ENCODE data around the gene VWDE.

The VWDE gene

GRCh38 chr7:12328888-12329770 is 74.5 kb downstream of the VWDE start:
- DNase-seq (ENCODE audit: low read depth in 2 of 3, low spot score in 1 of 3), result no peak

DNA sequence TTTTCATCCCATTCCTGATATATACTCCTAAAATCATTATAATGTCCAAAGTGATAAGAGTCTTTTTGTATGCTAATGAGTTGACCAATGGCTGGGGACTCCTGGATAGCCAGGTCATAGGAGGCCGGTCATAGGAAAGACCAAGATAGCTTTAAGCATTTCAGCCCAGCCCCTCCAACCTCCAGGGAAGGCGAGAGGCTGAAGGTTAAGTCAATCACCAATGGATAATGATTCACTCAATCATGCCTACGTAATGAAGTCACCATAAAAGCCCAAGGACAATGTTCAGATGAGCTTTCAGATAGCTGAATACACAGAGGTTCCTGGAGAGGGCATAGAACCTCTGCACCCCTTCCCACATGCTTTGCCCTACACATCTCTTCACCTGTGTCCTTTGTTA is 75.7 kb downstream of the VWDE start:
- no peak for DNase-seq (ENCODE audit: low read depth in 2 of 3, low spot score in 1 of 3)

GRCh38 chr7:12325646-12326045 is 78.0 kb downstream of the VWDE start:
- DNase-seq (ENCODE audit: low read depth in 2 of 3, low spot score in 1 of 3), result no peak

GRCh38 chr7:12323415-12323814 is 80.2 kb downstream of the VWDE start:
- no peak for DNase-seq (ENCODE audit: low read depth in 2 of 3, low spot score in 1 of 3)

GRCh38 chr7:12322903-12323300 is 80.8 kb downstream of the VWDE start:
- no peak for DNase-seq (ENCODE audit: low read depth in 2 of 3, low spot score in 1 of 3)

DNA sequence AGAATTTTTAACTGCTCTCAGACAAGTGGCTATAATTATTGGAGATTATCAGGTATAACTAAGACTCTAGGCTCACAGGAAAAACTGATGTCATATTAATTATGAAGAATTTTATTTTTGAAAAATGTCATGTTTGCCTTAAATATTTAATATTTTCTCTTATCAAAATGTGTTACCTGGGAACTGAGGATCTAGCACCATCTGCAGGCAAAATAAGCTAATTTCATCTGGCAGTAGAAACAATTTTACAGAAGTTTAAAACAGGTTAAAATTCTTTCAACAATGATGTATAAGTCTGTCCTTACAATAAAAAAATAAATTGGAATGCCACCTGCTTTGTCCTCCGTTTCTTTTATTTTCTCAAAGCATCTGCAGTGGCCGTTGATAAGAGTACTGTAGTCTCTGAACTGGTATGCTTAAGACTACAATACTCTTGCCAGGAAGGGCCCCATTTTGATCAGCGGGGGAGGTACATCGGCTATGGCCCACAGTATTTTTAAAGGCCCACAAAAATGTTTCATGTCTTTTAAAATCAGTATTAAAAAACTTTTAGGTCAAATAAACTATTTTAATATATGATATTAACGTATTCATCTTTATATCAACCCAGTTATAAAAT is 81.3 kb downstream of the VWDE start:
- peak in 1 of 3 donors; percentile 8 for DNase-seq (ENCODE audit: low read depth in 2 of 3, low spot score in 1 of 3)

GRCh38 chr7:12320987-12321647 is 82.5 kb downstream of the VWDE start:
- DNase-seq (ENCODE audit: low read depth in 2 of 3, low spot score in 1 of 3), result no peak

DNA sequence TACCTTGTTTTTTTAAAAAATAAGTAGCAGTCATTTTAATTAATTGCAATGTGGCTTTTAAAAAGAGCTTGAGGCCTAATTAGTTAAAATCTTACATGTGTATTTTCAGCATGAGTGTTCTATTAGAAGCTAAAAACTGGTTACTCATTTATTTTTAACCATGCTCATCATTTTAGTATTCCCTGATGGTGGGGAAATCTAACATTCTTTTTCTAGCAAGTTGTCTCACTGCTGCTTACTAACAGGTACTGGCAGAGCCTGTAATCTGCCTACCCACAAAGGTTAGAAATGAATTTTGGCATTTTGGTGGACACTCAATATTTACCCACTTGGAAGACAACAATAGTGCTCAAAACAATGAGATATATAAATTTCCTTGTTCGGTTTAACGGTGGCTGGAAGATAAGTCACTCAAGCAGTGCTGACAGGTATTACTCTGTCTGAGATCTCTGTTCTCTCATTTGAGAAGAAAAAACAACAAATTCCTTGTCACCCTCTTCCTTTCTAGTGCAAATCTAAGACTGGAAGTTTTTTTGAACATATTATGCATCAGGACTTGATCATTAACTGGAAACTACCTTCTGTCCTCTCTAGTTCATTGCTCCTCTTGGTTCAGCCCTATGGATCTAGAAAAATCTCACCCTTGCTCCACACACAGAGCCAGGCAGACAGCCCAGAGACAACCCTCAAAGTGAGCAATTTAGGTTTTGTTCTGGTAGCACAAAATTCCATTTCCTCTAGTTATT is 83.3 kb downstream of the VWDE start:
- DNase-seq (ENCODE audit: low read depth in 2 of 3, low spot score in 1 of 3), result no peak

GRCh38 chr7:12317675-12318074 is 86.0 kb downstream of the VWDE start:
- no peak for DNase-seq (ENCODE audit: low read depth in 2 of 3, low spot score in 1 of 3)

GRCh38 chr7:12316925-12317324 is 86.7 kb downstream of the VWDE start:
- no peak for DNase-seq (ENCODE audit: low read depth in 2 of 3, low spot score in 1 of 3)

- no peak for DNase-seq (ENCODE audit: low read depth in 2 of 3, low spot score in 1 of 3)
These were observed 88.6 kb downstream of the VWDE start for GRCh38 chr7:12315049-12315448.

GRCh38 chr7:12314199-12314598 is 89.5 kb downstream of the VWDE start:
- DNase-seq (ENCODE audit: low read depth in 2 of 3, low spot score in 1 of 3), result no peak

GRCh38 chr7:12305502-12305901 is 98.2 kb downstream of the VWDE start:
- DNase-seq (ENCODE audit: low read depth in 2 of 3, low spot score in 1 of 3), result no peak

DNA sequence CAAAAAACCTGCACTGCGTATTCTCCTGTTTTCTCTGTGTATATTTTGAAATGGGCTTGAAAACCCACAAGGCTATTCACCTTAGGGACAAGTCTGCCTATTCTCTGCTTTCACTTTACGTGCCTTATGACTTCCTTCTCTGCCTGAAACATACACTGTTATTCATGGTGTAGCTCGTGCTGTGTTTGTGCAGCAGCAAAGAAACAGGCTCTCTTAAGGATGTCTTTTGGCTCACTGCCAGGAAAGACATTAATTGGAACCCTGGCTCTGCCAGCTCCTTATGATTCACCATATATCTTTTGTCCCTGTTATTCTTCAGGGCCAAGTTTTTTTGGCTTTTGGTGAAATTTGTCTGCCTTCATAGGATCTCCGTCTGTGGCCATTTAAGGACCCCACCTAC is 100.2 kb downstream of the VWDE start:
- DNase-seq (ENCODE audit: low read depth in 2 of 3, low spot score in 1 of 3), result no peak

- DNase-seq (ENCODE audit: low read depth in 2 of 3, low spot score in 1 of 3), result no peak
These were observed 100.6 kb downstream of the VWDE start for GRCh38 chr7:12303062-12303461.

DNA sequence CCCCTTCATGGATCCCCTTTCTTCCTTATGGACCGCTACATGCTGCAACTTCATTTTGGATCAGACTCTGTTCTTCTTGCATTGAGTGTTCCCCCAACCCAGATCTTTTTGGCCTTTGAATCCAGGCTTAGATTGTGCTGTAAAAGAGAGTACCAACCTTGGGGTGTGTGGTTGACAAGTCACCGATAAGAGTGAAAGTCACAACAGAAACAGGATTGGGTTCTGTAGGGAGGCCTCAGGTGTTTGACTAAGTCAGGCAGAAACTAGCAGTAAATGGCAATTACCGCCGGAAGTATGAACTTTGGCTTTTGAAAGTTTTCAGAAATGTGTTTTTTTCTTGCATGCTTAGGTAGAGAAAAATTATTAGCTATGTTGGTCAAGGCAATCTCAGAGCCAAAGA is 103.2 kb downstream of the VWDE start:
- DNase-seq (ENCODE audit: low read depth in 2 of 3, low spot score in 1 of 3), result no peak

GRCh38 chr7:12299367-12299766 is 104.3 kb downstream of the VWDE start:
- no peak for DNase-seq (ENCODE audit: low read depth in 2 of 3, low spot score in 1 of 3)

GRCh38 chr7:12297283-12298108 is 106.2 kb downstream of the VWDE start:
- no peak for DNase-seq (ENCODE audit: low read depth in 2 of 3, low spot score in 1 of 3)

GRCh38 chr7:12296051-12296570 is 107.6 kb downstream of the VWDE start:
- no peak for DNase-seq (ENCODE audit: low read depth in 2 of 3, low spot score in 1 of 3)

- no peak for DNase-seq (ENCODE audit: low read depth in 2 of 3, low spot score in 1 of 3)
These were observed 109.0 kb downstream of the VWDE start for GRCh38 chr7:12294701-12295100.

All from stimulated activated CD4-positive, alpha-beta T cell treated with anti-CD3 and anti-CD28 coated beads, Interleukin-12 subunit alpha, Interleukin-12 subunit beta, amount 100 ng/mL, for 48 hours (primary cell).